ENCODE measurements around the gene BAG5. TPM values are rescaled to one million over a fixed set of nuclear protein-coding genes. Genes with fewer than 3 reads are reported as not detected.
"Not testable (repeated sequence)": the region's sequence is repeated elsewhere in the genome, so short reads cannot be mapped to it uniquely, and the experiment has no call there.

Gene BAG5
- total RNA-seq: 7.5 TPM

GRCh38 chr14:103562429-103563225 lies at the start of gene BAG5, which contains the start of gene COA8:
Gene BAG5, minus strand, starts transcription at chr14:103562657. Its CDS starts 1,493 bp downstream, at chr14:103561164.
Gene COA8, plus strand, starts transcription at chr14:103562960. Its CDS starts 42 bp downstream, at chr14:103563002.
- DNase-seq (ENCODE audit: low spot score) (peak; percentile 89), ATAC-seq (peak; percentile 88)

- no peak for ATAC-seq
- DNase-seq (ENCODE audit: low spot score): no peak
Observed at GRCh38 chr14:103611215-103611614, 48.8 kb upstream of the BAG5 start.

GRCh38 chr14:103609081-103609480 lies 46.6 kb upstream of the BAG5 start:
- not testable (repeated sequence) for ATAC-seq; DNase-seq (ENCODE audit: low spot score)

- ATAC-seq (no peak), DNase-seq (ENCODE audit: low spot score) (no peak)
Observed at GRCh38 chr14:103607822-103608221, 45.4 kb upstream of the BAG5 start.

- ATAC-seq (peak; percentile 88), DNase-seq (ENCODE audit: low spot score) (peak; percentile 60)
Observed at GRCh38 chr14:103606963-103607668, 44.7 kb upstream of the BAG5 start.

GRCh38 chr14:103604620-103605019 lies 42.2 kb upstream of the BAG5 start:
- ATAC-seq (no peak), DNase-seq (ENCODE audit: low spot score) (no peak)

GRCh38 chr14:103600503-103600902 lies 38.0 kb upstream of the BAG5 start:
- ATAC-seq (no peak), DNase-seq (ENCODE audit: low spot score) (no peak)

- ATAC-seq: no peak
- DNase-seq (ENCODE audit: low spot score): no peak
Observed at GRCh38 chr14:103597623-103598377, 35.3 kb upstream of the BAG5 start.

- ATAC-seq: peak; percentile 54
- DNase-seq (ENCODE audit: low spot score): no peak
Observed at GRCh38 chr14:103594265-103594664, 31.8 kb upstream of the BAG5 start.

- ATAC-seq: peak; percentile 43
- DNase-seq (ENCODE audit: low spot score): no peak
Observed at GRCh38 chr14:103593577-103593976, 31.1 kb upstream of the BAG5 start.

- DNase-seq (ENCODE audit: low spot score) (no peak), ATAC-seq (peak; percentile 77)
Observed at GRCh38 chr14:103584326-103584915, 22.0 kb upstream of the BAG5 start.

- DNase-seq (ENCODE audit: low spot score) (no peak), ATAC-seq (no peak)
Observed at GRCh38 chr14:103581954-103582703, 19.7 kb upstream of the BAG5 start.

- no peak for DNase-seq (ENCODE audit: low spot score)
- no peak for ATAC-seq
Observed at GRCh38 chr14:103581206-103581605, 18.7 kb upstream of the BAG5 start.

GRCh38 chr14:103578401-103579075 lies 16.1 kb upstream of the BAG5 start:
- ATAC-seq: no peak
- no peak for DNase-seq (ENCODE audit: low spot score)

- DNase-seq (ENCODE audit: low spot score): peak; percentile 94
- peak; percentile 97 for ATAC-seq
Observed at GRCh38 chr14:103576371-103577024, 14.0 kb upstream of the BAG5 start.

- no peak for DNase-seq (ENCODE audit: low spot score)
- ATAC-seq: no peak
Observed at GRCh38 chr14:103574707-103575285, 12.3 kb upstream of the BAG5 start.

- no peak for ATAC-seq
- no peak for DNase-seq (ENCODE audit: low spot score)
Observed at GRCh38 chr14:103574104-103574503, 11.6 kb upstream of the BAG5 start.

- no peak for DNase-seq (ENCODE audit: low spot score)
- no peak for ATAC-seq
Observed at GRCh38 chr14:103569408-103569807, 7.0 kb upstream of the BAG5 start.

GRCh38 chr14:103568952-103569351 lies 6.5 kb upstream of the BAG5 start:
- ATAC-seq (no peak), DNase-seq (ENCODE audit: low spot score) (no peak)
